Peyer's patch (tissue), 4 donors: ENCODE results near the gene CORO1C. TPM values are rescaled to one million over a fixed set of nuclear protein-coding genes. Genes with fewer than 3 reads are reported as not detected.

Experiments used
- DNase-seq, 3 donors: peaks; one replicate each; pipeline ENCODE4 v3.0.0-alpha.2; 2017 to 2019
- H3K27ac ChIP-seq, 4 donors: fragments of 200-600 bp; sonication (generic); one replicate each; pipeline ENCODE4 v1.5.1; 2016 to 2019
- H3K27me3 ChIP-seq, 2 donors: fragments of 200-600 bp; sonication (generic); one replicate each; pipeline ENCODE4 v1.5.1; 2019
- H3K36me3 ChIP-seq, 3 donors: fragments of 200-600 bp; sonication (generic); one replicate each; pipeline ENCODE4 v1.5.1; 2016 to 2019
- H3K4me1 ChIP-seq, 4 donors: fragments of 200-600 bp; sonication (generic); one replicate each; pipeline ENCODE4 v1.5.1; 2016 to 2019
- H3K4me3 ChIP-seq, 4 donors: fragments of 200-600 bp; sonication (generic); 1 replicate in 3 of 4; 2 replicates in 1 of 4; pipeline ENCODE4 v1.5.1; 2016 to 2019; ENCODE audit warnings: mild to moderate bottlenecking in 1 of 4
- H3K9me3 ChIP-seq, 4 donors: fragments of 200-600 bp; sonication (generic); one replicate each; pipeline ENCODE4 v1.5.1; 2016 to 2019; ENCODE audit warnings: mild to moderate bottlenecking in 1 of 4
- POLR2A ChIP-seq, 2 donors: fragments of 450-650 bp; IDR thresholded peaks; one replicate each; pipeline ENCODE4 v1.5.1; 2017; ENCODE audit warnings: antibody characterized with exemption in 2 of 2, mild to moderate bottlenecking in 2 of 2, moderate library complexity in 2 of 2
- total RNA-seq, 4 donors: library from RNA; depleted of rRNA; stranded (reverse); fragments of >200 nt; gene quantifications; one replicate each; pipeline ENCODE4 v1.1.0, GENCODE V29; 2016
- TF ChIP-seq, protein P1 (sequence below), 6 experiments: fragments of 450-650 bp in 4 of 6; fragments of 200-600 bp in 2 of 6; sonication (generic) in 1 of 6; IDR thresholded peaks; one replicate each; pipeline ENCODE4 v1.5.1; 2017 to 2019; ENCODE audit warnings: antibody characterized with exemption in 6 of 6, mild to moderate bottlenecking in 3 of 6, moderate library complexity in 1 of 6

The CORO1C gene
- total RNA-seq, 4 donors from 2014 or later = 76.3 to 144 (median 87.4) TPM

DNA sequence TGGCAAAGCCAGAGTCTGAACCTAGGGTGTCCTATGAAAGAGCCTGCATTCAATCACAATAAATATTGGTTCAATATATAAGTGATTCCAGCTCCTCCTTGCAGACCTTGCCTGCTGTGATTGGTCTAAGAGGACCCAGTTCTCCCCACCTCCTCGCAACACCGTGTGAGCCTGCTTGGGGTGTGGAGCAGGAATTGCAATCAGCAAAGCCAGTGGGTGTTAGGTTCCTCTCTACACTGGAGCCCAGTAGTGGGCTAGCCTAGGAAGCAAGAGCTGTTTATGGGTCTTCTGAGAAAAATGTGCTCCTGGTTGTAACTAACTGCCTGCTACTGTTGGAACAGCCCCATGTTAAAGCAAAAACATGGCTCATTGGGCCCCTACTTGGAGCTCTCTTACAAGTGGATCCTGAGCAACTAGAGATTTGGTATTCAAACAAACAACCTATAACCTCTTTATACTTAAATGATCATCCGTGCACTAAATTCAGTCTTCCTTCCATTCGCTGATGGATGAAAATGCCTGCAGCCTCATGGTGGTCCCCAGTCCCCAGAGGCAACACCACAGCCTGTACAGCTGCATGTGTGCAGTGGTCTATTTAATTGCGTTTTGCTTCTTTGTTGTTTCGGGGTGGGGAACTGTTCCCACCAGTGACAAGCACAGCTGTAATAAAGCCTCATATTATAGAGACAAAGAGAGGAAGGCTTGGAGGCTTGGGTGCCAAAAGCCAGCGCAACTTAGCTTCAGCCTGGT, 93.9 kb downstream of the CORO1C start:
- H3K27ac ChIP-seq = peak overlapping the region in 1 of 4 donors; percentile 43
- H3K9me3 ChIP-seq = no peaks in the 10 kb centered on the region
- H3K36me3 ChIP-seq = no peaks in the 10 kb centered on the region
- peak in 1 of 3 donors; percentile 15 for DNase-seq
- H3K4me1 ChIP-seq = peaks cover 0 to 29% (median 10%) of the 10 kb centered on the region in 4 donors
- H3K27me3 ChIP-seq = no peaks in the 10 kb centered on the region
- no peak overlapping the region for H3K4me3 ChIP-seq
- TF ChIP-seq, protein P1, sequence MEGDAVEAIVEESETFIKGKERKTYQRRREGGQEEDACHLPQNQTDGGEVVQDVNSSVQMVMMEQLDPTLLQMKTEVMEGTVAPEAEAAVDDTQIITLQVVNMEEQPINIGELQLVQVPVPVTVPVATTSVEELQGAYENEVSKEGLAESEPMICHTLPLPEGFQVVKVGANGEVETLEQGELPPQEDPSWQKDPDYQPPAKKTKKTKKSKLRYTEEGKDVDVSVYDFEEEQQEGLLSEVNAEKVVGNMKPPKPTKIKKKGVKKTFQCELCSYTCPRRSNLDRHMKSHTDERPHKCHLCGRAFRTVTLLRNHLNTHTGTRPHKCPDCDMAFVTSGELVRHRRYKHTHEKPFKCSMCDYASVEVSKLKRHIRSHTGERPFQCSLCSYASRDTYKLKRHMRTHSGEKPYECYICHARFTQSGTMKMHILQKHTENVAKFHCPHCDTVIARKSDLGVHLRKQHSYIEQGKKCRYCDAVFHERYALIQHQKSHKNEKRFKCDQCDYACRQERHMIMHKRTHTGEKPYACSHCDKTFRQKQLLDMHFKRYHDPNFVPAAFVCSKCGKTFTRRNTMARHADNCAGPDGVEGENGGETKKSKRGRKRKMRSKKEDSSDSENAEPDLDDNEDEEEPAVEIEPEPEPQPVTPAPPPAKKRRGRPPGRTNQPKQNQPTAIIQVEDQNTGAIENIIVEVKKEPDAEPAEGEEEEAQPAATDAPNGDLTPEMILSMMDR (IDR thresholded peaks at IDR 0.05) = no peak
- TF ChIP-seq POLR2A (IDR thresholded peaks at IDR 0.05) = no peak

DNA sequence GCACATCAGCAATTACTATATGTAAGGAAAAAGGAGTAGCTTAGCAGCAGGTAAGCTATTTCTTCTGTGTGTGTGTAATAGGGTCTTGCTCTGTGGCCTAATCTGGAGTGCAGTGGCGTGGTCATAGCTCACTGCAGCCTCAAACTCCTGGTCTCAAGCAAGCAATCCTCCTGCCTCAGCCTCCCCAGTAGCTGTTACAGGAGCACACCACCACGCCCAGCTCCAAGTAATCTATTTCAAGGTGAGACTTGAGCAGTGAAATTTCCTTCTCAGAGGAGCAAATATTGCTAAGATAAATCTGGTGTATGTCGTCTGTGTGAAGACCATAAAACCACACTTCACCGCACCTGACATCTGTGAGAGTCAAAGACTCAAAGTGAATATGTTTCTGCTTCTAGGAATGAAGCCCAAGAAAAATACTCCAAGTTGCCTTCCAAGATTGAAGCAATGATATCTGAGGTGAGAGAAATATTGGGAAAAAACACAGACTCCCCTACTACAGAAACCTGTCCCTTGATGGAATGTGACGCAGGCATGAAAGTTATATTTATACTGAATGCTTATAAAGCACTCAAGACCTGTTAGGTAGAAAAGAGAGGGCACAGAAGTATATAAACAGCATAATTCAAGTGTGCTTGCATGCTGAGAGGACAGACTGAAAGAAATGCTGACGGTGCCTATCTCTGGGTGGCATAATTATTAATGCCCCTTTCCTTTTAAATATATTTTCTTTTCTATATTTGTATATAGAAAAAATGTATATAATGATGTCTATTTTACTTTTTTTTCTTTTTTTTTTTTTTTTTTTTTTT, 95.1 kb downstream of the CORO1C start:
- no peak for DNase-seq
- Histone ChIP-seq H3K27me3 (no peaks in the 10 kb centered on the region), H3K36me3 (no peaks in the 10 kb centered on the region), H3K27ac (peak overlapping the region in 3 of 4 donors; percentile 57 to 94 (median 89)), H3K4me3 (peak overlapping the region in 1 of 4 donors; percentile 17), H3K9me3 (no peaks in the 10 kb centered on the region), H3K4me1 (peaks cover 0 to 38% (median 13%) of the 10 kb centered on the region in 4 donors)
- TF ChIP-seq POLR2A (IDR thresholded peaks at IDR 0.05) = no peak
- TF ChIP-seq, protein P1 (IDR thresholded peaks at IDR 0.05) = no peak

DNA sequence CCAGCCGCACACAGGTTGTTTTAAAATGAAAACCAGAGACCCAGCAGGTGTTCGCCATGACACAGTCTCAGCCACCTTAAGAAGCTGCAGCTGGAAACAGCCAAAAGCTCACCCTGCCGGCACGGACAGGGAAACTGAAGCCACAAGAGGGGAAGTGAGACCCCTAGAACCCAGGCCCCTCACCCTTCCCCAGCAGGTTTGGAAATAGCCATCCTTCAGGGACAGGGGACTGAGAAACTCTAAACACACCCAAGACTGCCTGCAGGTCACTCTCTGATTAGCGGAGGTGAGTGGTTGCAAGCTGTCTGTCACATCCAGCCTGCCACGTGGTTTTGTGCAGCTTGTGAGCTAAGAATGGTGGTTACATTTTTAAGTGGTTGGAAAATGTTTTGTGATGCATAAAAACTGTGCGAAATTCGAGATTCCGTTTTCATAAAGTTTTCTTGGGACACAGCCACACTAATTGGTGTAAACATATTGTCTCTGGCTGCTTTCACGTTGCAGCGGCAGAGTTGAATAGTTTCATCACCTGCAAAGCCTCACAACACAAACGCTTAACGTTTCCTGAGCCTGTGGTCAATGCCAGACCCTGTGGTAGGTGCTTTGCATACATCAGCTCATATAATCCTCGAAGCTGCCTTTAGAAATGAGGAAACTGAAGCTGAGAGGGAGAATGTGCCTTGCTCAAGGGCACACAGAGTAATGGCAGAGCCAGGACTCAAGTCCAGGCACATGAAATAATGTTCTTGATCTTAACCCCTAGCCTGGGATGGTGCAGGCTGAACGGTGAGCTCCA, 95.9 kb downstream of the CORO1C start:
- DNase-seq = peak in 2 of 3 donors; percentile 86 to 89
- H3K4me3 ChIP-seq = peak overlapping the region in 3 of 4 donors; percentile 10 to 36 (median 16)
- TF ChIP-seq, protein P1 (IDR thresholded peaks at IDR 0.05) = no peak
- peak in 1 of 2 donors; percentile 27 for TF ChIP-seq POLR2A (IDR thresholded peaks at IDR 0.05)

GRCh38 chr12:108634341-108634751, 97.0 kb downstream of the CORO1C start:
- Histone ChIP-seq H3K9me3 (no peaks in the 10 kb centered on the region), H3K36me3 (no peaks in the 10 kb centered on the region), H3K27ac (peak overlapping the region; percentile 73 to 94 (median 83)), H3K4me3 (peak overlapping the region in 2 of 4 donors; percentile 38 to 42), H3K4me1 (peaks cover 0 to 42% (median 24%) of the 10 kb centered on the region in 4 donors), H3K27me3 (no peaks in the 10 kb centered on the region)
- peak in 2 of 3 donors; percentile 74 to 76 for DNase-seq
- TF ChIP-seq POLR2A (IDR thresholded peaks at IDR 0.05) = no peak
- TF ChIP-seq, protein P1 (IDR thresholded peaks at IDR 0.05) = no peak

More for the DNA sequence above, 95.9 kb downstream of the CORO1C start:
- Histone ChIP-seq H3K9me3 (no peaks in the 10 kb centered on the region), H3K27ac (peak overlapping the region; percentile 57 to 94 (median 81)), H3K36me3 (no peaks in the 10 kb centered on the region), H3K27me3 (no peaks in the 10 kb centered on the region), H3K4me1 (peaks cover 0 to 42% (median 17%) of the 10 kb centered on the region in 4 donors)
